Epidermal melanocyte (primary cell): Measurements from ENCODE around the gene SYS1.

Experiments used
- DNase-seq: peaks from one replicate; pipeline ENCODE4 v3.0.0; 2011; ENCODE audit warnings: low spot score; ENCODE audit not compliant: insufficient read length

SYS1 gene

DNA sequence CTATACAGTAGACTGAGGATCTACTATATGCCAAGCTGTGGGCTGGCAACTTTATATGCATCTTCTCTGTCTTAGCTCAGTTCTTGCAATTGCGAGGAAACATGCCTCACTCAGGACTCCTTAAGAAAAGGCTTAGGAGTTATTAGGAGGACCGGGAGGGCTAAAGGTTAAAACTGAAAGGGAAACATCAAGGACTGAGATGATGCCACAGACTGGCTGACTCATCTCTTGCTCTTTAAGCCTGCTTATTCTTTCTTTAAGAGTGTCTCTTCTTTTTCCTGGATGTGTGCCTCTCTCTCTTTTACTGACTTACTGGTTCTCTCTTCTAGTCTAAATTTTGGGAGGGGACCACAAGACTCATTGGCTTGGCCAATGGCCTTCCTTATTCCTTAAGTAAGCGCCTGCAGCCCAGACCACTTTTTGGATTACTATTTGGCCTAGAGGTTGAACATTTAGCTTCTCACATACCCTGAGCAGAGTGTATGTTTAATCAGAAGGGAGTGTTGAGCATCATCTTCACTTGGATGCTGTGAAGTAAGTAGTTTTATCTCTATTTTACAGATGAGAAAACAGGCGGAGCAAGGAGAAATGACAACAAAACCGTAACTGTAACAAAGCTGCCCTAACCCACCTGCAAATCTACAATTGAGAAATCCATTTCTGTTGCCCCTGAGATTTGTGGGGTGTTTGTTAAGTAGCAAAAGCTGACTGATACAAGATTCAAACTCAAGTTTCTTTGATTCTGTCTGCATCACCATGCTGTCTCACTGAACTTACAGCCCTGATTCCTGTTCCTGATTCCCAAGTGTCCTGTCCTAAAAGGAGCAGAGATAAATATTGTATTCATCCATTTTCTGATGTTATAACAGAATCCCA, 7.5 kb upstream of the SYS1 start:
- no peak for DNase-seq

DNA sequence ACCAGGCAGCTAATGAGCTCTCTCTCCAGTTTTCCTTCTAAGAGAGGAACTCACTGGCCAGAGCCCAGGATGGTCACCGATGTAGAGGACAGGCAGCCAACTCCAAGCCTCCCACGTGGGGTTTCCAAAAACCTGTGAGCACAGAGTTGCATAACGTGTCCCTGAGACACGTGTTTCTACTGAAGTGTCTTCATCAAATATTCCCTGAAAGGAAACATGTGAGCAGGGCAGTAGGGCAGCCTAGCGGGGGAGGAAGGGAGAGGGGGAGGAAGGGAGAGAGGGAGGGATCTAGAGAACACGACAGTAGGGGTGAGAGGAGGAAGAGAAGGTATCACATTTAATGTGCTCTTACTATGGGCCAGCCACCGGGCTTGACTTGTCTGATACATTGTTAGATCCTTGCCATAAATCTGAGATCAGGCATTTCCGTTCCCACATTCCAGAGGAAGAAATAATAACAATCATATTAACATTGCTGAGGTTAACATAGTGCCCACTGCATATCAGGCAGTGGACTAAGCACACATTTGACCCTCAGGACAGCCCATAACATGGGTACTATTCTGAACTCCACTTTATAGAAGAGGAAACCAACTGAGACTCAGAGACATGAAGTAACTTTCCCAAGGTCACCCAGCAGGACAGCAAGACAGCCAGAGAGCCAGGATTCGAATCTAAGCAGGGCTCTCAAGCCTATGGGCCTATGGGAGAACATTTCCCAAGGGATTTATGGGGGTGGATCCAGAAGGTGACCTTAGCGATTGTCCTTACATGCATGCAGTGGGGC, 4.5 kb upstream of the SYS1 start:
- no peak for DNase-seq

DNA sequence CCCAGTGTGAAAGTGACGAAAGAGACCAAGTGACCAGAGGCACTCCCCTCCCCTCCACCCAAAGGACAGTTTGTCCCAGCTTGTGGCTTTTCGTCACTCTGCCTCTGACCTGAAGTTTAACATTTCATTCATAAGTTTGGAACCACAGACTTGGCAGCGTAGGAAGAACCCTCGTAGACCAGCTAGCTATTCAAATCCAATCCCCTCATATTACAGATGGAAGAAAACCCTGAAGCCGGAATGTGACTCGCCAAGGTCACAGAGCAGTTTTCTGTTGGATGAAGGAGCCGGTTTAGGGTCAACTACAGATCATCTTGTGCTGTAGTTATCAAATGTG, 3.9 kb upstream of the SYS1 start:
- no peak for DNase-seq

DNA sequence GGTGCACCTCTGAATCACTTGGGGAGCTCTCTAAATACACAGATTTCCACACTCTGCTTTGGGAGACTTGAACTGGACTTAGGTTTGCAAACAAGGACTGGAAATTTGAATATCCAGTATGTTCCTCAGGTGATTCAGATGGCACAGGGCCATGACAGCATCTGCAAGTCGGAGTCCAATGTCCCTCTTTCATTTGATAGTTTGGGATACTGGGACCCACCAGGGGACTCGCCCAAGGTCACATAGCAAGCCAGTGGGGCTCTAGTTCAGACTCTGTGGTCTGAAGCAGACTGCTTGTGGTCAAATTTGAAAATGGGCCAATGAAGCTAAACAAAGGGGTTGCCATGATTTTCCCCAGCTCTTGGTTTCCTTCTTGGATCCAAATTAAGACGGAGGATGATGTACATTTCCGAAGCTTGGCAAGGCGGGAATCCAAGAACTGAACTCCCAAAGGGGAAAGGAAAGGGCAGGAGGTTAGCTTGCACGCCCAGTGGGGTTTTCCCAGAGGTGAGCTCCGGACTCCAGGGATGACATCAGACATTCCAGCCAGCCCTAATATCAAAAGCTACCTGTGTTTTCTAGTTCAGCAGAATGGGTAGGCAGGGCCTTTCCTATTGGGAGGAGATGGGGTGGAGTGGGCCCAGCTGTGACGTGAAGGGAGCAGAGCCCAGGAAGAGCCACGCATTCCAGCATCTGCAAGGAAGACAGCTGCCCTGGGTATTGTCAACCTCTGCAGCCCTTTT, 3.4 kb upstream of the SYS1 start:
- no peak for DNase-seq

DNA sequence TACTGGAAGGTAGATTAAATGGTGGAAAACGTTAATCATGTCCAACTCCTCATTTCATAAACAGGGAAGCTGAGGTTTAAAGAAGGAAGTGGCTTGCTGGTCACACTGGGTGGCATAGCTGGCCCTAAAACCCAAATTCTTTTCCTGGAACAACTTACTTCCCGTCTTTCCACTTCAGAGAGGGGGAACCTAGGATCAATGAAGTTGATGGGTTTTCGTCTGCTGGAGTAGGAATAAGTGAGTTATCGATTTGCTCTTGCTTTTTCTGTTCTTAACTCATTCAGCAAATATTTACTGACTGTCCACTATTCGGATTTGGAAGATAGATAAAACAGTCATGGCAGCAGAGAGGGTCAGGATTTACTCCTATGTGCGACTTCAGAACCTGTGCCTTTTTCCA, 1.2 kb upstream of the SYS1 start:
- DNase-seq, result no peak

DNA sequence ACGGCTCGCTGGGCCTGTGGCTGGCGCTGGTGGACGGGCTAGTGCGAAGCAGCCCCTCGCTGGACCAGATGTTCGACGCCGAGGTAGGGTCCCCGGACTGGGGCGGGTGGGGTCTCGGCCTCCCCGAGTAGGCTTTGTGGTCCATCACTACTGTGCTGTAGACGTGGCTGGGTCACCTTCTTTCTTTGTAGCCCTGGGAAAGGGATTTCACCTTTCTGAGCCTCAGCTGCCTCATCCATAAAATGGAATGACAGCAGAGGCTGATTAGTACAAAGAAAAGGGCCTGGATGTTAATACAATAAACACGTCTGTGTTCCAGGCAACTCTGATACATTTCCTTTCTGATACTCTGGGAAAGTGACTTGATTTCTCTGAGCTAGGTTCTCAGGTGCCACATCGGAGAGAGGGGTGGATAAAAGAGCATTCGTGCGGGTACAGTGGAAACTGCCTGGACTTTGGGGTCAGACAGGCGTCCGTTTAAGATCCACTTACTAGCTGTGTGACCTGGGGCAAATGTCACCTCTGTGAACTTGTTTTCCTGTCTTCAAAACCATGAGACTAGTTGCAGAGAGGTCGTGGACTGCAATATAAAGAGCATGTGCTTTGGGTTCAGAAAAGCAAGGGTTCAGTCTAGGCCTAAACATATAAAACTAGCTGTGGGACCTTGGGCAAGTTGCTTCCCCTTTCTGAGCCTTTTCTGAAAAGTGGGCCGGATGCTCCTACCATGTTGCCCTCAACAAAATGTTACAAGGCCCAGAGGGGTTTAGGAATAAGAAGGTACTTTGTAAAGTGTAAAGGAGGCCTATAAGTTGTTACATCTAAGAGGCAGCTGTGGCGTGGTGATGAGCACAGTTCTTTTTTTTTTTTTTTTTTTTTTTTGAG, 896 bp downstream of the SYS1 start:
- no peak for DNase-seq

DNA sequence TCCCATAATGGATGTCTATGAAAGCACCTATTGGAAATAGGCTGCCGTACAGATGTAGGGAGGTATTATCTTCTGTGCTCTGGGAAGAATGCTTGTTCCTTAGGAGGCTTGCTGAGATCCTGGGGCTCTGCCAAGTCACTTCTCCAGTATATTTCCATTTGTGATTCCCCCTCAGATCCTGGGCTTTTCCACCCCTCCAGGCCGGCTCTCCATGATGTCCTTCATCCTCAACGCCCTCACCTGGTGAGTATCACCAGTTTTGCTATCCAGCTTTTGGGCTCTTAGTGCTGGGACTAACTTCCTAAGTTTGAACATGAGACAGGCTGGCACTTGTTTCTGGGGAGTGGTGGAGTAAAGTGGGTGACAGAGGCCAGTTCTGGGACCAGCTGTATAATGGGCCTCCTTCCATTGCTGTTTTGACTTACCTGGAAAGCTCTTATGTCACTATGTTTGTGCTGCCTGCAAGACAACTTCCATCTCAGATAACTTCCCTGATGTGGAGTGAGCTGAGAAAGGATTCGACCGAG, 2.6 kb downstream of the SYS1 start:
- DNase-seq, result no peak

DNA sequence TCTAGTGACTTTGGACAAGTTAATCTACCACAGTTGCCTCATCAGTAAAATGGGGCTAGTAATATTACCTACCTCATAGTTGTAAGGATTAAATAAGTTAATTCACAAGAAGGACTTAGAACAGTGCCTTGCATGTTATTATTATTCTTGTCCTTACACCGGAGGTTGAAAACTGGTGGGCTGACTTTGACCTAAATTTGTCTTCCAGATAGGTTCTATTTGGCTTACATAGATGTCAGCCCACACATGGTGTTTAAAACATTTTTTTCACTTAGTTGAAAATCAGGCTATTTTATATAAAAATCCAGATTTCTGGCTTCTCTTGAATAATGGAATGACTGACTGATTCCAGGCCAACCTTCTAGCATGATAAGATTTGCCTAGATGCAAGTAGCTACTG, 3.2 kb downstream of the SYS1 start:
- DNase-seq, result no peak

DNA sequence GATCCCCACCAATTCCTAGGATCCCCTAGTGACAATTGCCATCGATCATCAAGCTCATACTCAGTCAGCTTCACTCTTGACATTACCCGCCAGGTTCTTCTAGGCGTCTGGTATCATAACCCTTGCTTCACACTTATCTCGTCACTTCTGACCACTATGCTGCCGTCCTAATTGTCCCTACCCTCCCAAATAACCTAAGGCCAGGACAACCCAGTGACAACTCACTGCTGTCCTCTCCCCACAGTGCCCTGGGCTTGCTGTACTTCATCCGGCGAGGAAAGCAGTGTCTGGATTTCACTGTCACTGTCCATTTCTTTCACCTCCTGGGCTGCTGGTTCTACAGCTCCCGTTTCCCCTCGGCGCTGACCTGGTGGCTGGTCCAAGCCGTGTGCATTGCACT, 3.7 kb downstream of the SYS1 start:
- DNase-seq, result no peak

DNA sequence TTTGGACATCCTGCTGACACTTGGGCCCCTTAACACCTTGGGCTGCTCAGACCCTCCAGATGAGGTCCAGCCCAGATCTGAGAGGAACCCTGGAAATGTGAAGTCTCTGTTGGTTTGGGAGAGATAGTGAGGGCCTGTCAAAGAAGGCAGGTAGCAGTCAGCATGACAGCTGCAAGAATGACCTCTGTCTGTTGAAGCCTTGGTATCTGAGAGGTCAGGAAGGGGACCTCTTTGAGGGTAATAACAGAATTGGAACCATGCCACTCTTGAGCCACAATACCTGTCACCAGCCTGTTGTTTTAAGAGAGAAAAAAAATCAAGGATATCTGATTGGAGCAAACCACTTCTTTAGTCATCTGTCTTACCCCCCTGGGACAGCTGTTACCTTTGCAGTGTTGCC, 4.2 kb downstream of the SYS1 start:
- DNase-seq, result no peak

DNA sequence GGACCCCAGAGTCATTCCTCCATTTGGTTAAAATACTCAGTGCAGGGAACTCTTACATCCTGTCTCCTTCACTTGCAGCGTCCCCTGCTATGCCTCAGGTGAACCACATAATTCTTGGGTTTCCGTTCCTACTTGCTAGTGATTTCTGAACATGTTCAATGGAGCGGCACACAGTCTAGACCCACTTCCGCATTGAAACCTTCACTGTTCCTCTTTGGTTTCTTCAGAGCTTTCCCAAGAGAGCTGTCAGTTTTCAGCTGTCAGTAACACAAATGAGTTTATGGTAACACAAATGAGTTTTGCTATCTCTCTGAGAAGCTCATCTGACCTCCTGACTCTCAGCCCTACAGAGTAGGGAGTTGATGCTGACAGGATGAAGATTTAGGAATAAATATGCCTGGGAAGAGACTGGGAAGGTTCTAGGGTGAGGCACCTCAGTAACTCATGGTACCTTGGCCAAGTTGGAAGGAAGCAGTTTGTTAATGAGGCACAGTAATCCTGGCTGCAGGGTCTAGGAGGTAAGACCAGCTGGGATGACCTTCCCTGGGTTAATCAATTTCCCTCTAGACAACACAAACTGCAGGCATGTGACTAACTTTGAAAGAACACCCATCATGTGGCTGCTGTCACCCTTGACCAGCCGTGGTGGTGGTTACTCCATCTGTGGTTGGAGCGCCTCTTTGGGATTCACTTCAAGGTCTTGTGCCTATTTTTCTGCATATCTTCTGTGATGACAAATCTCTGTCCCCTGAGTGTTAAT, 5.4 kb downstream of the SYS1 start:
- no peak for DNase-seq

DNA sequence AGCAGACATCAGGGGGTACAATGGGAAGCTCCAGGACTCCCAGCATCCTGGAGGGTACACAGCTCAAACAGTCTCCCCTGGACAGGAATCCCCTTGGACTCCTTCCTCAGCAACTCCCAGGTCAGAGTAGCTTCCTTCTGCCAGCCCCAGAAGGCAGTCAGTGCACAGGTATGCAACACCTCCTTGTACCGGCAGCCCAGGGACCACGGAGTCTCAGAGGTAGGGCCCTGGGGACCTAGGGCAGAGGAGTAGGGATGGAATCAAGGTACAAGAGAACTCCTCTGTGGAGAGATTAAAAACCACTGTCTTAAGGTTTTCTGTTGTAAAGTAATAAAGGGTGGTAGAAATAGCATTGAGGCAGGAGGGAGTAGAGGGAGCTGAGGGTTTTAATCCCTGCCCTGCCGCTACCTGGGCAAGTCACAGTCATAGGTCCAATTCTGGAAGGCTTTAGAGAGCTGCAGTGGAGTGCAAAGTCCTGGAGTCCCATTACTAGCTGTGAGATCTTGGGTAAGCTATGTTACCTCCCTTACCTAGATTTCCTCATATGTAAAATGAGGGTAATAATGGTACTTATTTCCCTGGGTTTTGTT, 7.7 kb downstream of the SYS1 start:
- no peak for DNase-seq

DNA sequence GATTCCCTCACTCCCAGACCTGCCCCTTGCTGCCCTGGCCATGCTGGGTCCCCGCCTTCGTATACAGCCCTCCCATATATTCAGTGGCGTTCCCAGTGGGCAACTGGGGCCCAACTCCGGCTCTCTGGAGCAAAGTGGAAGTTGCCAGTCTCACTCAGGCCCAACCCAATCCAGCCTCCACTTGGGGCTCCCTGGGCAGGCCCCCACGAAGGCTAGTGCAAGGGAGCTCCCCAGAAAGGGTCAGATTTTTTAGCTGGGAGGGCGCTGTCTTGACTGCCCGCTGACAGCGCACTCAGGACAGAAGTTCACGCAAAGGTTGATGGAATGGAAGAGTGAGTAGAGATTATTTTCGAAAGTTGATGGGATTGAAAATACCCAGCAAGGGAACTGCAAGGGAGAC, 9.3 kb downstream of the SYS1 start:
- no peak for DNase-seq

DNA sequence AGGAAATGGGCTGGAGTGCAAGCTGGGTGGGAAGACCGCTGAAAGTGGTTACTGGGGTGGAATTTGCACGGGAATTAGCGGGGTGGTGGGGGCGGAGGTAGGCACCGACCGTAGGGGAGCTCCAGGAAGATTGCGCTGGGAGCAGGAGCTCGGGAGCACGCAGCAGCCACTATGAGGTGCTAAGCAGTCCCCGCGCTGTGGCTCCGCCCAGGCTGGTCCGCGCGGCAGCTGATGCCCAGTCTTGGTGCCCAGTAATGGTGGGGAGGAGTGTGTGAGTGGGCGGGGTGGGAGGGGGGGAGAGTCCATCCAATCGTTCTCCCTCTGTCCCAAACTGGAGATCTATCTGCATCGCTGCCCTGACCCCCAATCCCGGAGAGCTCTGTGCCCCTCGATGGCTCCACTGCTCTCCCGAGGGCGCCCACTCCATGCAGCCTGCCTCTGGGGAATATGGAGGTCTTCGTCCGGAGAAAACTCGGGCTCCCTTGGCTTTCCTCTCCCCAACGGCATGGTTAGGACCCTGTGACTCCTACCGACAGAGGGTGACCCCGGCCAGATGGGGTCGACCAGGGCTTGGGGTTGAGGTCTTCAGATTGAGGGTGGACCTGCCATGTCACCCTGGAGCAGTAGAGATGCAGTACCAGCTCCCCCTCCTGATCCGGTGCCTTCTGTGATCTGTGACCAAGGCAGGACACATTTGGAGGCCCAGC, 9.8 kb downstream of the SYS1 start:
- DNase-seq, result no peak

DNA sequence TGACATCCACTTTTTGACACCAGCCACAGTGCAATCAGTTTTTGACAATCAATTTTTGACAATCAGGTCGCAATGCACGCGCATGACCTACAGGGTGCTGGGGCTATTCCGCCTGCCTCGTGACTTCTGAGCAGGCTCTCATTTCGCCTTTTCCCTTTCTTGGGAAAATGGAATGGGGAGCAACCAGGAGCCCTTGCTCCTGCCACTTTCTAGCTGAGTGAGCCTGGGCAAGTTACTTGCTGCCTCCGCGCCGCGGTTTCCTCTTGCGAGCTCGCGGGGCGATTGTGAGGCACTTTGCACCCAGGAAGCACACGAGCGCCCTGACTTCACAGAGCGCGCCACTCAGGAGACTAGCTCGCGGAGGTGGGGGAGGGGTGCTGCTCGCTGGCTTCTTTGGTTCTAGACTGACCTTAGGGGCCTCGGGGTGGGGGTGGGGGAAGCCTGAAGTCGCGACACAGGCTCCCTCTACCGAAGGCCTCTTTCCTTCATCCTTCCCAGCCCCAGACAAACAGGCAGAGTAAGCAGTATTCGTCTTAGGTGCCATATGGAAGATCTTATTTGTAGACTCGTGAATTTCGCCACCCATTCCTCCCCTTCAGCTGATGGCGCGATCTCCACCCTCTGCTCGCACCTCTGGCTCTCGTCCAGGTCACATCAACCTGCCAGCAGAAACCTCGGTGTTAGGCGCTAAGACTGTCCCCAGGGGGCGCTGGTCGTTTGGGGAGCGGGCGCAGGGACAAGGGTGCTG, 10.6 kb downstream of the SYS1 start:
- peak; percentile 73 for DNase-seq

DNA sequence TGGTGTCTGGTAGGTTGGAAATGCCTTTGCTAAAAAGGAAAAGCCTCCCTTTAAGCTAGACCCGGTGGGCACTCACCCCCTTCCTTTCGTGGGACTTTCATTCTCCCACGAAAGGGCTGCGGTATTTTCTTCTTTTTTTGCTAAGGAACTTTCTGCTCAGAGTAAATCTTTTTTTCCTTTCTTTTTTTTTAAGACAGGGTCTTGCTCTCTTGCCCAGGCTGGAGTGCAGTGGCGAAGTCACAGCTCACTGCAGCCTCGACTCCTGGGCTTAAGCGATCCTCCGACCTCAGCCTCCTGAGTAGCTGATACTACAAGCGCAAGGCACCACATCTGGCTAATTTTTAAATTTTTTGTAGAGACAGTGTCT, 11.1 kb downstream of the SYS1 start:
- DNase-seq, result no peak

DNA sequence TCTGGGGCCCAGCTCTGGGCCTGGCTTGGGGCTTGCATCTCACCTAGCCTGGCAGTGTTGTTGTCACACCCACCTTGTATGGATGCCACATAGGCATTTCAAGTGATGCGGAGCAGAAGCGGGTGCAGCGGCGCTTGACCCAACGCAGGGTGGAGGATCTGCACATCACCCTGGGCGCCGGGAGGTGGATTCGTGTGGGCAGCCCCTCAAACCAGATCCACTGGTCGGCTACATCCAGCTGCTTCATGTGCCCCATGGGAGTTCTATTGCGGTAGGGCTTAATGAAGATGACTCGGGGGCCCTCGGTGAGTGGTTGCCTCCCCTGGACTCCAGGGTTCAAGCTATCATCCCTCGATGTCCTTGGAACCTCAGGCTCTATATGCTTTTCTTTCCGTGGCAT, 12.0 kb downstream of the SYS1 start:
- no peak for DNase-seq

DNA sequence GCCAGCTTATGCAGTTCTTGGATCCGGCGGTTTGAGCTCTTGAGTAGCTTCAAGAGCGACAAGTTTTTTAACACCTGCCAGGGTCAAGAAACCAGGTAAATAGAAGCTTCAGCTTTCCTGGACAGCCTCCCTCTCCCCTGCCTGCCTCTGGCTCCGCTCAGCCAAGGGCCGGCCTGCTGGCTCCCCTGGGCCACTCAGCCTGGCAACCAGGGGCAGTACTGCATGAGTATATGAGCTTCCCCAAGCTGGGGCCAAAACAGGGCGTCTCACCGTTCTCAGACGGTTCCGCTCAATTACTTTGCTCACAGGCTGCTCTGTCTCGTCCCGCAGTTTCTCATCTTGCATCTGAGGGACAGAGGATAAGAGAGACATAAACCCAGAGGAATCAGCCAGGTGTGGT, 14.3 kb downstream of the SYS1 start:
- no peak for DNase-seq

DNA sequence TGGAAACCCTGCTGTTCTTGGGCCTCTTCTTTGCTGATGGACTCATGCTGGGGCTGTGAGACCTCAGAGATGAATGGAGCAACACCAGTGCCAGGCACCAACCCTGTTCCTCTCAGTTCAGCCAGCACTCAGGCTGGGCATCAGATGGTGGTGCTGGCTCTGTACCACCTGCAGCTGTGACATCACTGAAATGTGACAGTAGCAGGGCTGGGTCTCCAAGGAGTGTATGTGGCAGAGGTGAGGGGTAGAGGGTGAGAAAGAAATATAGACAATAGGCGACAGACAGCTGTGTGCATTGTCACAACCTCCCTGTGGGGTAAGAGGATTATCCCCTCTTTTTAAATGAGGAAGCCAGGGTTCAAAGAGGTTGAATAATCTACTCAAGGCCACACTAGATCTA, 15.2 kb downstream of the SYS1 start, which contains the start of gene TP53TG5:
TP53TG5 (minus strand) TSS at position 135 of the 400 bp plus-strand sequence; CDS start at position 46, 89 bp downstream.
- no peak for DNase-seq
